GM19395 (cell line): ENCODE data around the gene EEIG2.
"Not testable (repeated sequence)": the region's sequence is repeated elsewhere in the genome, so short reads cannot be mapped to it uniquely, and the experiment has no call there.

Experiments
- ATAC-seq: cut with Tn5 transposase; IDR thresholded peaks from one replicate; pipeline ENCODE4 v1.9.1; 2021; ENCODE audit warnings: mild to moderate bottlenecking, moderate library complexity; ENCODE audit not compliant: unreplicated experiment

The EEIG2 gene

GRCh38 chr1:108559215-108560186, at the start of gene EEIG2:
Gene EEIG2, plus strand, starts transcription at chr1:108560100. Its CDS starts 329 bp downstream, at chr1:108560429.
- peak; percentile 78 for ATAC-seq

DNA sequence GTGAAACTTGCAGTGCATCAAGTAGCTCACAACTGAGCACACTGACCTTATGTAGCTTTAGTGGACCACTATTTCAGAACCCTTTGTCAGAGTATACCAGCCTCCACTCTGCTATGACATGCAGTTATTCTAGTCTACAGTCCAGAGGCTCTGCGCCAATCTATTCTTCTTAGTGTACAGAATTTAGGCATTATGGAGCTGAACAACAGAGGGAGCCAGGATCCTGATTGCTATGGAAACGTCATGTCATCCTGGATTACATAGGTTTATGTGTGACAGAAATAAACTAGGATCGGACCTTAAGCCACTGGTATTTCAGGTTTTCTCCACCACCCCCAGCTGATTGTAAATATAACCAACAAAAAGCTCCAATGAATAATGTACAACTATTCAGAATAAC, 48.1 kb upstream of the EEIG2 start:
- no peak for ATAC-seq

GRCh38 chr1:108512239-108513043, 47.5 kb upstream of the EEIG2 start:
- no peak for ATAC-seq

GRCh38 chr1:108513044-108513415, 46.9 kb upstream of the EEIG2 start:
- ATAC-seq = no peak

- not testable (repeated sequence) for ATAC-seq
Observed at GRCh38 chr1:108513914-108514313, 46.0 kb upstream of the EEIG2 start.

DNA sequence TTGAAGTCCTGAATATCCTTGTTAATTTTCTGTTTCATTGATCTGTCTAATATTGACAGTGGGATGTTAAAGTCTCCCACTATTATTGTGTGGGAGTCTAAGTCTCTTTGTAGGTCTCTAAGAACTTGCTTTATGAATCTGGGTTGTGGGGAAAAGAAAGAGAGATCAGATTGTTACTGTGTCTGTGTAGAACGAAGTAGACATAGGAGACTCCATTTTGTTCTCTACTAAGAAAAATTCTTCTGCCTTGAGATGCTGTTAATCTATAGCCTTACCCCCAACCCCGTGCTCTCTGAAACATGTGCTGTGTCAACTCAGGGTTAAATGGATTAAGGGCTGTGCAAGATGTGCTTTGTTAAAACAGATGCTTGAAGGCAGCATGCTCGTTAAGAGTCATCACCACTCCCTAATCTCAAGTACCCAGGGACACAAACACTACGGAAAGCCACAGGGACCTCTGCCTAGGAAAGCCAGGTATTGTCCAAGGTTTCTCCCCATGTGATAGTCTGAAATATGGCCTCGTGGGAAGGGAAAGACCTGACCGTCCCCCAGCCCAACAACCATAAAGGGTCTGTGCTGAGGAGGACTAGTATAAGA, 42.5 kb upstream of the EEIG2 start:
- ATAC-seq = not testable (repeated sequence)

DNA sequence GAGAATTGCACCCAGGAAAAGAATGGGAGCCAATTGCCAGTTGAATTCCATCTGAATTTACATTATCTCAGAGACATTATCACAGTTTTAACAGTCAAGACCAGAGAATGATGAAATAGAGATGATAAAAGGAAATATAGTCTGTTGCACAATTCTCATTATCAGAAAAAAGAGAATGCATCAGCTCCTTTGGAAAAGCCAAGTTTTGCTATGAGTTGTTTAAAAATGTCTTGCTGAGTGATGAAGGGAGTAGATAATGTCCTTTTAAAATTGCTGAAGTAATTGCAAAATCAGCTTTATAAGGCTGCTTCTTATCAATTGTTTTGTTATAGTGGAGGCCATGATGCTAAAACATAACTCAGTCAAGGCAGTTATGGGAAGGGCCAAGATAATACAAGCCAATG, 37.9 kb upstream of the EEIG2 start:
- ATAC-seq = no peak

GRCh38 chr1:108523829-108524228, 36.1 kb upstream of the EEIG2 start:
- ATAC-seq = no peak

DNA sequence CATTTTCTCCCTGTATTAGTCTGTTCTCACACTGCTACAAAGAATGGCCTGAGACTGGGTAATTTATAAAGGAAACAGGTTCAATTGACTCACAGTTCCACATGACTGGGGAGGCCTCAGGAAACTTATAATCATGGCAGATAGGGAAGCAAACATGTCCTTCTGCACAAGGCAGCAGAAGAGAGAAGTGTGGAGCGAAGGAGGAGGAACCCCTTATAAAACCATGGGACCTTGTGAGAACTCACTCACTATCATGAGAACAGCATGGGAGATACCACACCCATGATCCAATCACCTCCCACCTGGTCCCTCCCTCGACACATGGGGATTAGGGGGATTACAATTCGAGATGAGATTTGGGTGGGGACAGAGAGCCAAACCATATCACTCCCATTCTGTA, 35.2 kb upstream of the EEIG2 start:
- no peak for ATAC-seq

- ATAC-seq = no peak
Observed at GRCh38 chr1:108527135-108527534, 32.8 kb upstream of the EEIG2 start.

- ATAC-seq = no peak
Observed at GRCh38 chr1:108527837-108528236, 32.1 kb upstream of the EEIG2 start.

- no peak for ATAC-seq
Observed at GRCh38 chr1:108531444-108531843, 28.5 kb upstream of the EEIG2 start.

- ATAC-seq = no peak
Observed at GRCh38 chr1:108532730-108533129, 27.2 kb upstream of the EEIG2 start.

DNA sequence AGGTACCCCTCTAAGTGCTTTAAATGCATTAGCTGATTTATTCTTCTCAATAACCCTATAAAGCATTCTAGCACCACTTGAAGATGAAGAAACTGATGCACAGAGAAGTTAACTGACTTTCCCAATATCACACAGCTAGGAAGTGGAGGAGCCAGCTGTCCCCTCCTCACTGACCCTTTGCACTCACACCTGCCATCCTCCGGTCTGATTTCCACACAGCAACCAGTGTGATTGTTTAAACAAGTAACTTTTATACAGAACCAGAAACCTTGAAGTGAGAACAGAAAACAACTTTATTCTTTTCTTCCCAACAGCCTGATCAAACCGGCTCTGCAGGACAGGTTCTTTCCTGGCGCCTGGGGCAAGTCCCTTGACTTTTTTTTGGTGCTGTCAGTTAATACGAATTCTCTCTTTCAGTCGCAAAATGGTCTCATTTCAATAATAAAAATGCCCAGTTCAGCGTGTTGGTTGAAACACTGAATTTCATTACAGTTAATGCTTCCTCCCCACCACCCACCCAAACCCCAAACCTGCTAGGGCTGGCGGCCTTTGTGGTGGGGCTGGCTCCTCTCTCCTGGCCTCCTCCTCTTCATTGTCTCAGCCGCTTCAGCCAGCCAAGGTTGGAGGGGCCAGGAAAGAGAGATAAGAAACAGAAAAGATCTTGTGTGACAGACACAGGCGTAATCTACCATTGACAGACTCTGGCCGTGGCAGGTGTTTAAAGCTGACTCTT, 26.4 kb upstream of the EEIG2 start:
- peak; percentile 75 for ATAC-seq

- ATAC-seq = no peak
Observed at GRCh38 chr1:108534759-108535158, 25.1 kb upstream of the EEIG2 start.

GRCh38 chr1:108535315-108535897, 24.5 kb upstream of the EEIG2 start:
- ATAC-seq = not testable (repeated sequence)

GRCh38 chr1:108536021-108536420, 23.9 kb upstream of the EEIG2 start:
- ATAC-seq = not testable (repeated sequence)

DNA sequence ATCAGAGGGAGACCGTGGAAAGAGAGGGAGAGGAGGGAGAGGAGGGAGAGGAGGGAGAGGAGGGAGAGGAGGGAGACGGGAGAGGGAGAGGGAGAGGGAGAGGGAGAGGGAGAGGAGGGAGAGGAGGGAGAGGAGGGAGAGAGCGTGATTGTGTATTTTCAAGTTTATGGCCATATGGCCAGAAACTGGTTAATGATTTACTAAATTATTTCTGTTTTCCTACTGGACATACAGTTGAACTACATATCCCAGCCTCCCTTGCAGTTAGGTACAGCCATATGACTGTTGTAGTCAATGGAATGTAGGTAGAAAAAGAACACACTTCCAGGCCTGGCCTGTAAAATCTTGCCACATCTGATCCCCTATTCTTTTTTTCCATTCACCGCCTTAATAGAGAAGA, 23.1 kb upstream of the EEIG2 start:
- not testable (repeated sequence) for ATAC-seq

- ATAC-seq = no peak
Observed at GRCh38 chr1:108537976-108538375, 21.9 kb upstream of the EEIG2 start.

DNA sequence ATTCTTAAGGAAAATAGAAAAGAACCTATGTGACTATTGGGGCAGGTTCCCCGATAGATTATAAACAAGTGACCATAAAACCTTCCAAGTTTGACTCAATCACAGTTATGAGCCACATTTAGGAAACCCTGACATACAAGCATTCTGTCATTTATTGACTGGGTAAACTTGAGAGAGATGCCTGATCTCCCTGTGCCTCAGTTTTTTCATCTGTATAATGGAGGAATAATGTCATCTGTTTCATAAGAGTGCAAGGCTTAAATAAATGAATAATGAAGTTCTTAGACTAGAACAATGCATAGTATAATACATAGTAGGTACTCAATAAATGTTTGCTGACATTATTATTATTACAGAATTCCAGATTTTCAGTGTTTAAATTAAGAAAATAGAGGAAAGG, 18.9 kb upstream of the EEIG2 start:
- ATAC-seq = no peak
